ENCODE results near the gene P2RX1. TPM values are rescaled to one million over a fixed set of nuclear protein-coding genes. Genes with fewer than 3 reads are reported as not detected.

Gene P2RX1
- total and polyA plus RNA-seq, 4 donors = 0.44 to 5.2 (median 0.64) TPM

GRCh38 chr17:3870871-3871306, 45.4 kb downstream of the P2RX1 start:
- no peaks in the 10 kb centered on the region for H3K9me3 ChIP-seq (ENCODE audit: control insufficient read depth in 4 of 4, low read length in 3 of 4)

GRCh38 chr17:3867606-3868005, 48.7 kb downstream of the P2RX1 start:
- no peak for DNase-seq (ENCODE audit: low spot score)
- no peaks in the 10 kb centered on the region for H3K27me3 ChIP-seq (ENCODE audit: control insufficient read depth in 4 of 4, insufficient read depth in 4 of 4, low read length in 3 of 4)
- H3K9me3 ChIP-seq (ENCODE audit: control insufficient read depth in 4 of 4, low read length in 3 of 4) = no peaks in the 10 kb centered on the region
- no peak overlapping the region for H3K27ac ChIP-seq (ENCODE audit: low read depth in 1 of 2, low read length in 2 of 2)
- 77% methylated on average over 11 of the region's 11 CpGs for whole genome bisulfite sequencing
- H3K4me1 ChIP-seq (ENCODE audit: control insufficient read depth in 4 of 4, insufficient read depth in 4 of 4, low read length in 3 of 4) = no peaks in the 10 kb centered on the region
- no peak for TF ChIP-seq HNF4A (conservative IDR thresholded peaks at IDR 0.05)
- TF ChIP-seq SP1 (IDR thresholded peaks at IDR 0.05) = no peak
- no peak for TF ChIP-seq ATF3 (IDR thresholded peaks at IDR 0.05)
- TF ChIP-seq MAX (IDR thresholded peaks at IDR 0.05) = no peak
- no peak for TF ChIP-seq EGR1 (IDR thresholded peaks at IDR 0.05; ENCODE audit: low read depth in 2 of 2)
- TF ChIP-seq FOXA1 (IDR thresholded peaks at IDR 0.05) = no peak
- TF ChIP-seq NR2F2 (IDR thresholded peaks at IDR 0.05) = no peak
- no peak for TF ChIP-seq ZBTB33 (IDR thresholded peaks at IDR 0.05)
- no peak for TF ChIP-seq JUND (IDR thresholded peaks at IDR 0.05)
- no peak overlapping the region for H3K4me3 ChIP-seq (ENCODE audit: low read depth in 1 of 3, low read length in 3 of 3)
- no peak overlapping the region for H3K9ac ChIP-seq (ENCODE audit: low read depth in 1 of 2, low read length in 2 of 2)
- H3K36me3 ChIP-seq (ENCODE audit: control insufficient read depth in 4 of 4, insufficient read depth in 3 of 4, low read depth in 1 of 4, low read length in 3 of 4) = no peaks in the 10 kb centered on the region

More at GRCh38 chr17:3870871-3871306, 45.4 kb downstream of the P2RX1 start:
- no peak overlapping the region for H3K9ac ChIP-seq (ENCODE audit: low read depth in 1 of 2, low read length in 2 of 2)
- no peak for DNase-seq (ENCODE audit: low spot score)
- no peak overlapping the region for H3K27ac ChIP-seq (ENCODE audit: low read depth in 1 of 2, low read length in 2 of 2)
- no peaks in the 10 kb centered on the region for H3K4me1 ChIP-seq (ENCODE audit: control insufficient read depth in 4 of 4, insufficient read depth in 4 of 4, low read length in 3 of 4)
- TF ChIP-seq HNF4G (IDR thresholded peaks at IDR 0.05) (no peak), FOXA1 (IDR thresholded peaks at IDR 0.05) (no peak)
- H3K4me3 ChIP-seq (ENCODE audit: low read depth in 1 of 3, low read length in 3 of 3) = no peak overlapping the region
- no peaks in the 10 kb centered on the region for H3K27me3 ChIP-seq (ENCODE audit: control insufficient read depth in 4 of 4, insufficient read depth in 4 of 4, low read length in 3 of 4)
- no peaks in the 10 kb centered on the region for H3K36me3 ChIP-seq (ENCODE audit: control insufficient read depth in 4 of 4, insufficient read depth in 3 of 4, low read depth in 1 of 4, low read length in 3 of 4)
- WGBS = 68% methylated on average over 11 of the region's 11 CpGs

- Histone ChIP-seq H3K9ac (ENCODE audit: low read depth in 1 of 2, low read length in 2 of 2) (no peak overlapping the region), H3K27me3 (ENCODE audit: control insufficient read depth in 4 of 4, insufficient read depth in 4 of 4, low read length in 3 of 4) (no peaks in the 10 kb centered on the region), H3K36me3 (ENCODE audit: control insufficient read depth in 4 of 4, insufficient read depth in 3 of 4, low read depth in 1 of 4, low read length in 3 of 4) (no peaks in the 10 kb centered on the region), H3K27ac (ENCODE audit: low read depth in 1 of 2, low read length in 2 of 2) (no peak overlapping the region), H3K9me3 (ENCODE audit: control insufficient read depth in 4 of 4, low read length in 3 of 4) (no peaks in the 10 kb centered on the region), H3K4me3 (ENCODE audit: low read depth in 1 of 3, low read length in 3 of 3) (no peak overlapping the region), H3K4me1 (ENCODE audit: control insufficient read depth in 4 of 4, insufficient read depth in 4 of 4, low read length in 3 of 4) (no peaks in the 10 kb centered on the region)
- 88% methylated on average over 17 of the region's 17 CpGs for WGBS
- TF ChIP-seq JUND (IDR thresholded peaks at IDR 0.05) (no peak), ZBTB33 (IDR thresholded peaks at IDR 0.05) (no peak), MAX (IDR thresholded peaks at IDR 0.05) (no peak), FOXA2 (IDR thresholded peaks at IDR 0.05) (no peak), ATF3 (IDR thresholded peaks at IDR 0.05) (no peak), GABPA (IDR thresholded peaks at IDR 0.05 in 1 of 2, conservative IDR thresholded peaks at IDR 0.05 in 1 of 2) (no peak), YY1 (IDR thresholded peaks at IDR 0.05) (no peak), FOXA1 (IDR thresholded peaks at IDR 0.05) (no peak), HNF4G (IDR thresholded peaks at IDR 0.05) (no peak), RXRA (IDR thresholded peaks at IDR 0.05) (no peak)
- DNase-seq (ENCODE audit: low spot score) = no peak
These were observed 49.2 kb downstream of the P2RX1 start for GRCh38 chr17:3867106-3867505.
